H9 (cell line): ENCODE measurements around the gene PYDC1. TPM values are rescaled to one million over a fixed set of nuclear protein-coding genes. Genes with fewer than 3 reads are reported as not detected.
A peak's percentile ranks its signal among the peaks of the same experiment; 100 is the strongest.
"Not testable (repeated sequence)": the region's sequence is repeated elsewhere in the genome, so short reads cannot be mapped to it uniquely, and the experiment has no call there.

ENCODE experiments used
- DNase-seq: peaks from one replicate; pipeline ENCODE4 v3.0.0-alpha.2; 2017
- H2AFZ ChIP-seq: one replicate; pipeline ENCODE4 v1.6.1; 2013; ENCODE audit warnings: mild to moderate bottlenecking, low read length, control low read depth, moderate library complexity
- H2AK5ac ChIP-seq: 2 replicates; pipeline ENCODE4 v1.6.1; 2013; ENCODE audit warnings: low read length, control low read depth, mixed read lengths; ENCODE audit not compliant: insufficient read length
- H2BK120ac ChIP-seq: one replicate; pipeline ENCODE4 v1.6.1; 2013; ENCODE audit warnings: low read depth, mild to moderate bottlenecking, low read length, control low read depth, inconsistent platforms; ENCODE audit not compliant: poor library complexity, severe bottlenecking
- H2BK12ac ChIP-seq: 2 replicates; pipeline ENCODE4 v1.6.1; 2013; ENCODE audit warnings: low read length, control low read depth, mixed read lengths, low read depth; ENCODE audit not compliant: insufficient read length
- H2BK15ac ChIP-seq: 2 replicates; pipeline ENCODE4 v1.6.1; 2013; ENCODE audit warnings: low read depth, low read length, control low read depth
- H2BK20ac ChIP-seq: one replicate; pipeline ENCODE4 v1.6.1; 2013; ENCODE audit warnings: low read depth, mild to moderate bottlenecking, low read length, control low read depth, inconsistent platforms; ENCODE audit not compliant: poor library complexity, severe bottlenecking
- H2BK5ac ChIP-seq: 2 replicates; pipeline ENCODE4 v1.6.1; 2013; ENCODE audit warnings: low read length, control low read depth, mixed read lengths; ENCODE audit not compliant: insufficient read length
- H3K14ac ChIP-seq: 2 replicates; pipeline ENCODE4 v1.6.1; 2013; ENCODE audit warnings: low read length, control low read depth; ENCODE audit not compliant: insufficient read depth
- H3K18ac ChIP-seq: 2 replicates; pipeline ENCODE4 v1.6.1; 2013; ENCODE audit warnings: low read depth, mild to moderate bottlenecking, mixed read lengths, low read length, control low read depth; ENCODE audit not compliant: insufficient read length
- H3K23ac ChIP-seq: 2 replicates; pipeline ENCODE4 v1.6.1; 2013; ENCODE audit warnings: low read length, control low read depth, mixed read lengths, low read depth; ENCODE audit not compliant: insufficient read length
- H3K23me2 ChIP-seq: 2 replicates; pipeline ENCODE4 v1.6.1; 2013; ENCODE audit warnings: low read depth, mild to moderate bottlenecking, mixed read lengths, low read length, control low read depth; ENCODE audit not compliant: insufficient read length, poor library complexity, severe bottlenecking
- H3K27ac ChIP-seq: 2 replicates; pipeline ENCODE4 v1.5.1; 2013; ENCODE audit warnings: low read length, control low read depth, mixed read lengths, low read depth; ENCODE audit not compliant: insufficient read length
- H3K27me3 ChIP-seq: 2 replicates; pipeline ENCODE4 v1.6.1; 2013; ENCODE audit warnings: low read length, control low read depth, inconsistent platforms; ENCODE audit not compliant: insufficient read depth
- H3K4ac ChIP-seq: 2 replicates; pipeline ENCODE4 v1.6.1; 2013; ENCODE audit warnings: low read depth, mild to moderate bottlenecking, control low read depth, inconsistent platforms, low read length, moderate library complexity
- H3K4me1 ChIP-seq: 2 replicates; pipeline ENCODE4 v1.6.1; 2013; ENCODE audit warnings: low read length, control low read depth, inconsistent platforms; ENCODE audit not compliant: insufficient read depth
- H3K4me2 ChIP-seq: 2 replicates; pipeline ENCODE4 v1.6.1; 2013; ENCODE audit warnings: low read length, control low read depth, mixed read lengths; ENCODE audit not compliant: insufficient read length, insufficient read depth
- H3K56ac ChIP-seq: 2 replicates; pipeline ENCODE4 v1.6.1; 2013; ENCODE audit warnings: low read depth, mild to moderate bottlenecking, mixed read lengths, low read length, control low read depth; ENCODE audit not compliant: insufficient read length
- H3K79me1 ChIP-seq: 2 replicates; pipeline ENCODE4 v1.6.1; 2013; ENCODE audit warnings: low read depth, mild to moderate bottlenecking, moderate library complexity, low read length, control low read depth, inconsistent platforms; ENCODE audit not compliant: insufficient read depth, poor library complexity, severe bottlenecking
- H3K79me2 ChIP-seq: 2 replicates; pipeline ENCODE4 v1.6.1; 2013; ENCODE audit warnings: low read length, control low read depth, inconsistent platforms; ENCODE audit not compliant: insufficient read depth
- H3K9ac ChIP-seq: 2 replicates; pipeline ENCODE4 v1.6.1; 2013; ENCODE audit warnings: low read length, control low read depth, mixed read lengths; ENCODE audit not compliant: insufficient read length; ENCODE audit errors: extremely low read depth
- H3K9me3 ChIP-seq: one replicate; pipeline ENCODE4 v1.6.1; 2013; ENCODE audit warnings: low read depth, low read length, inconsistent platforms; ENCODE audit not compliant: control insufficient read depth
- H3T11ph ChIP-seq: one replicate; pipeline ENCODE4 v1.6.1; 2013; ENCODE audit warnings: mild to moderate bottlenecking, low read length, control low read depth, inconsistent platforms
- H4K20me1 ChIP-seq: one replicate; pipeline ENCODE4 v1.6.1; 2013; ENCODE audit not compliant: control insufficient read depth, insufficient read length, insufficient read depth
- H4K5ac ChIP-seq: 2 replicates; pipeline ENCODE4 v1.6.1; 2013; ENCODE audit warnings: low read depth, mild to moderate bottlenecking, mixed read lengths, low read length, control low read depth; ENCODE audit not compliant: insufficient read length
- H4K8ac ChIP-seq: replicated peaks from 2 replicates; pipeline ENCODE4 v1.6.1; 2013; ENCODE audit warnings: low read length, control low read depth, mixed read lengths, low read depth; ENCODE audit not compliant: insufficient read length
- H4K91ac ChIP-seq: 2 replicates; pipeline ENCODE4 v1.6.1; 2013; ENCODE audit warnings: low read depth, mild to moderate bottlenecking, moderate library complexity, mixed read lengths, low read length, control low read depth; ENCODE audit not compliant: insufficient read length
- H3K27ac Mint-ChIP-seq, 3 experiments: 2 replicates in 2 of 3; 3 replicates in 1 of 3; pipeline ENCODE4 v1.8.0; 2020 to 2021; ENCODE audit warnings: mixed read lengths in 3 of 3, mild to moderate bottlenecking in 1 of 3, moderate library complexity in 1 of 3
- H3K27me3 Mint-ChIP-seq: 2 replicates; pipeline ENCODE4 v1.8.0; 2021; ENCODE audit warnings: low read depth, mild to moderate bottlenecking, moderate library complexity, mixed read lengths
- H3K36me3 Mint-ChIP-seq, 3 experiments: 2 replicates in 2 of 3; 3 replicates in 1 of 3; pipeline ENCODE4 v1.8.0; 2020 to 2021; ENCODE audit warnings: low read depth in 3 of 3, mixed read lengths in 3 of 3; ENCODE audit not compliant: insufficient read depth in 1 of 3
- H3K4me1 Mint-ChIP-seq, 2 experiments: 2 replicates each; pipeline ENCODE4 v1.8.0; 2020; ENCODE audit warnings: mixed read lengths in 2 of 2
- H3K4me3 Mint-ChIP-seq, 2 experiments: 2 replicates in 1 of 2; 3 replicates in 1 of 2; pipeline ENCODE4 v1.8.0; 2020 to 2021; ENCODE audit warnings: mild to moderate bottlenecking in 2 of 2, mixed read lengths in 2 of 2, moderate library complexity in 1 of 2
- H3K9me3 Mint-ChIP-seq, 2 experiments: 2 replicates in 1 of 2; 3 replicates in 1 of 2; pipeline ENCODE4 v1.8.0; 2020; ENCODE audit warnings: mild to moderate bottlenecking in 2 of 2, mixed read lengths in 2 of 2, moderate library complexity in 1 of 2
- WGBS: extraction: QIAGEN DNeasy Blood & Tissue Kit; methylation state at CpG from one replicate; pipeline ENCODE4 v1.1.7; 2013; ENCODE audit warnings: missing lambda C conversion rate, low lambda C conversion rate, mixed read lengths; ENCODE audit not compliant: insufficient read length; ENCODE audit errors: extremely low coverage; 5-methylcytosine and 5-hydroxymethylcytosine counted together
- total RNA-seq: library from RNA; stranded (reverse); gene quantifications from 2 replicates; pipeline ENCODE4 v1.2.1, GENCODE V29; 2021
- TF ChIP-seq, protein P1 (sequence below): fragments of 200-600 bp; sonication (generic); conservative IDR thresholded peaks from 3 replicates; pipeline ENCODE4 v1.8.0; 2021; ENCODE audit warnings: antibody characterized with exemption, mild to moderate bottlenecking

The PYDC1 gene
- total RNA-seq, 1 experiment from 2014 or later: 0.70 TPM

DNA sequence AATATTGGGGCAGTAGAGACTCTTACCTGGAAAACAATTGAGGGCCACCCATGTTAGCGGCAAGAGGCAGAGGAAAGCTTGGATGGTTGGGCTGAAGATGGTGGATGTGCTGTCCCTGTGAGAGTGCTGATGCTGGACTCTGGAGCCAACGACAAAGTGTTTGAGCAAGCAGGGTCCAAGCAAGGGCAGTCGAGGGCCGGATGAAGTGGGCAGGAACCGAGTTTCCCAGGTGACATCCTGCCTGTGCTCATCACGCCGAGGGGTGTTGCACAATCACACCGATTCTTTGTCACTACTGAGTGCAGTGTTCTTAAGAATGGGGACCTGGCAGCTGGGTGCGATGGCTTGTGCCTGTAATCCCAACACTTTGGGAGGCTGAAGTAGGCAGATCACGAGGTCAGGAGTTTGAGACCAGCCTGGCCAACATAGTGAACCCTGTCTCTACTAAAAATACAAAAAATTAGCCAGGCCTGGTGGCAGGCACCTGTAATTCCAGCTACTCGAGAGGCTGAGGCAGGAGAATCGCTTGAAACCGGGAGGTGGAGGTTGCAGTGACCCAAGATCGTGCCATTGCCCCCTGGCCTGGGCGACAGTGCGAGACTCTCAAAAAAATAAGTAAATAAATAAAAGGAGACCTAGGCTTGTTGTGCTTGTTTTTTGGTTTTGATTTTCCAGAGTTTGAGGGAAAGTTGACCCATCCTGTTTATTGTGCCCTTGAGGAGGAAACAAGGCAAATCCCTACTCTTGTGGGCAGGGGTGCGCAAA is 20.4 kb downstream of the PYDC1 start:
- DNase-seq: no peak
- H3K36me3 Mint-ChIP-seq: peaks cover 40 to 76% (median 59%) of the 10 kb centered on the region in 3 experiments
- Histone ChIP-seq H3K23me2 (peaks cover under 1% of the 10 kb centered on the region), H3K18ac (no peak overlapping the region), H2BK15ac (no peak overlapping the region), H4K91ac (no peak overlapping the region), H2AK5ac (no peak overlapping the region), H2BK5ac (no peak overlapping the region), H3K79me1 (no peaks in the 10 kb centered on the region), H3K27ac (no peak overlapping the region), H3K79me2 (0 out of 2 replicates have a peak, but pooled peaks cover under 1% of the 10 kb centered on the region), H4K5ac (no peak overlapping the region), H3K14ac (no peak overlapping the region), H3K4ac (no peak overlapping the region), H3K4me2 (no peak overlapping the region), H3K27me3 (no peaks in the 10 kb centered on the region), H2BK120ac (no peak overlapping the region), H2AFZ (no peak overlapping the region), H3K56ac (no peak overlapping the region), H3K4me1 (no peaks in the 10 kb centered on the region; the same call in 1 of the 2 replicates), H3K23ac (no peak overlapping the region), H3K9ac (no peak overlapping the region), H4K8ac (no peak overlapping the region), H2BK12ac (no peak overlapping the region), H3T11ph (no peak overlapping the region), H2BK20ac (no peak overlapping the region), H4K20me1 (no peaks in the 10 kb centered on the region), H3K9me3 (no peaks in the 10 kb centered on the region)
- peak overlapping the region in 2 of 3 experiments; percentile 57 to 91; a peak in 3 of 7 replicates for H3K27ac Mint-ChIP-seq
- peaks cover 8 to 11% of the 10 kb centered on the region in 2 experiments for H3K4me1 Mint-ChIP-seq
- H3K9me3 Mint-ChIP-seq: no peaks in the 10 kb centered on the region; a peak in 1 of 5 replicates
- no peak overlapping the region for H3K4me3 Mint-ChIP-seq
- WGBS: no CpG with 5 or more reads among the region's 17 CpGs
- no peaks in the 10 kb centered on the region; the same call in 1 of the 2 replicates for H3K27me3 Mint-ChIP-seq
- TF ChIP-seq, protein P1, sequence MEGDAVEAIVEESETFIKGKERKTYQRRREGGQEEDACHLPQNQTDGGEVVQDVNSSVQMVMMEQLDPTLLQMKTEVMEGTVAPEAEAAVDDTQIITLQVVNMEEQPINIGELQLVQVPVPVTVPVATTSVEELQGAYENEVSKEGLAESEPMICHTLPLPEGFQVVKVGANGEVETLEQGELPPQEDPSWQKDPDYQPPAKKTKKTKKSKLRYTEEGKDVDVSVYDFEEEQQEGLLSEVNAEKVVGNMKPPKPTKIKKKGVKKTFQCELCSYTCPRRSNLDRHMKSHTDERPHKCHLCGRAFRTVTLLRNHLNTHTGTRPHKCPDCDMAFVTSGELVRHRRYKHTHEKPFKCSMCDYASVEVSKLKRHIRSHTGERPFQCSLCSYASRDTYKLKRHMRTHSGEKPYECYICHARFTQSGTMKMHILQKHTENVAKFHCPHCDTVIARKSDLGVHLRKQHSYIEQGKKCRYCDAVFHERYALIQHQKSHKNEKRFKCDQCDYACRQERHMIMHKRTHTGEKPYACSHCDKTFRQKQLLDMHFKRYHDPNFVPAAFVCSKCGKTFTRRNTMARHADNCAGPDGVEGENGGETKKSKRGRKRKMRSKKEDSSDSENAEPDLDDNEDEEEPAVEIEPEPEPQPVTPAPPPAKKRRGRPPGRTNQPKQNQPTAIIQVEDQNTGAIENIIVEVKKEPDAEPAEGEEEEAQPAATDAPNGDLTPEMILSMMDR: no peak

DNA sequence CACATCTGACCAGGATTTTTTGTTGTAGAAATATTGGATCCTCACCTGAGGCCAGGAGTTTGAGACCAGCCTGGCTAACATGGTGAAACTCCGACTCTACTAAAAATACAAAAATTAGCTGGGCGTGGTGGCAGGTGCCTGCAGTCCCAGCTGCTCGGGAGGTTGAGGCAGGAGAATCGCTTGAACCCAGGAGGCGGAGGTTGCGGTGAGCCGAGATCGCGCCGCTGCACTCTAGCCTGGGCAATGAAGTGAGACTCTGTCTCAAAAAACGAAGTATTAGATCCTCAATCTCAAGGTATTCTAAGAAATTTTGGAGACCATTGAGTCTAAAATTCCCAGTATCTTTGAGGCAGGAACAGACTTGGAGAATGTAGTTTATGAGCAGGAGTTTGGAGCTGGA is 21.1 kb downstream of the PYDC1 start:
- not testable (repeated sequence) for H2BK15ac ChIP-seq, H4K8ac ChIP-seq, H3K27me3 Mint-ChIP-seq, H2BK120ac ChIP-seq, H4K20me1 ChIP-seq, H3K18ac ChIP-seq, H3K9ac ChIP-seq, H2BK12ac ChIP-seq, H3K4me1 ChIP-seq, H2BK5ac ChIP-seq, H4K91ac ChIP-seq, H3K23me2 ChIP-seq, H2BK20ac ChIP-seq, H3K14ac ChIP-seq, H2AFZ ChIP-seq, H3K56ac ChIP-seq, H3K9me3 Mint-ChIP-seq, H3K4me1 Mint-ChIP-seq, H3K27me3 ChIP-seq, H3K23ac ChIP-seq, H3K79me2 ChIP-seq, H3K4ac ChIP-seq, H4K5ac ChIP-seq, H3K79me1 ChIP-seq, H3K9me3 ChIP-seq, H3K4me3 Mint-ChIP-seq, H3T11ph ChIP-seq, H2AK5ac ChIP-seq, H3K27ac ChIP-seq, DNase-seq, H3K4me2 ChIP-seq
- no CpG with 5 or more reads among the region's 11 CpGs for WGBS
- H3K36me3 Mint-ChIP-seq: peaks cover 45 to 82% (median 65%) of the 10 kb centered on the region in 3 experiments
- H3K27ac Mint-ChIP-seq: peak overlapping the region in 1 of 3 experiments; percentile 91; a peak in 2 of 7 replicates
